ENCODE results near the gene HNMT. TPM values are rescaled to one million over a fixed set of nuclear protein-coding genes. Genes with fewer than 3 reads are reported as not detected.

HNMT gene
- total and polyA plus RNA-seq, 2 of the 13 experiments (the other 11 are each of a cell fraction or from before 2014, with no cell fraction given) = 279 to 309 TPM

DNA sequence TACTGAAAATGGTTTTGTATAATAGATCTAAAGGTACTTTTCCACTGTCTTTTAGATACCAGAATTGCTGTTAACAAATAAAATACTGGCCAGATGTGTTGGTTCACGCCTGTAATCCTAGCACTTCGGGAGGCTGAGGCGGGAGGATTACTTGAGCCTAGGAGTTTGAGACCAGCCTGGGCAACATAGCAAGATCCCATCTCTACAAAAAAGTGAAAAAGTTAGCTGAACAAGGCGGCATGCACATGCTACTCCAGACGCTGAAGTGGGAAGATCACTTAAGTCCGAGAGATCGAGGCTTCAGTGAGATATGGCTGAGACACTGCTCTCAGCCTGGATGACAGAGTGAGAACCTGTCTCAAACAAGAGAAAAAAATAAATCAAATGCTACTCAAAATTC, 2.8 kb downstream of the HNMT start (continued):
- no peak for TF ChIP-seq ZBTB49 (CRISPR knock-in tag; IDR thresholded peaks at IDR 0.05; ENCODE audit: borderline replicate concordance)
- no peak for TF ChIP-seq ZSCAN30 (CRISPR knock-in tag; IDR thresholded peaks at IDR 0.05)
- 0 out of 2 replicates have a peak, but pooled peaks have one; percentile 27 for TF ChIP-seq PAX8 (CRISPR knock-in tag; IDR thresholded peaks at IDR 0.05; ENCODE audit: borderline replicate concordance)
- TF ChIP-seq ZBTB38 (CRISPR knock-in tag; IDR thresholded peaks at IDR 0.05) = peak; percentile 99
- peak; percentile 58; the same call in 1 of the 2 replicates for TF ChIP-seq POGZ (CRISPR knock-in tag; IDR thresholded peaks at IDR 0.05)
- peak; percentile 39 for TF ChIP-seq FOSL2 (CRISPR knock-in tag; IDR thresholded peaks at IDR 0.05)
- TF ChIP-seq ZNF770 (CRISPR knock-in tag; IDR thresholded peaks at IDR 0.05) = peak; percentile 92

All from HepG2 (cell line).